SK-N-SH (cell line): ENCODE results near the gene ZSCAN16. TPM values are rescaled to one million over a fixed set of nuclear protein-coding genes. Genes with fewer than 3 reads are reported as not detected.

Experiments used
- CTCF ChIA-PET: fragments of 300-600, 350-600 bp; formaldehyde crosslinking; extraction: SDS; loops from one replicate; lab custom pipeline; 2021; lab: Yijun Ruan, JAX
- POLR2A ChIA-PET: fragments of 350-600 bp; sonication (Branson Sonifier 250); formaldehyde crosslinking; extraction: SDS; loops from one replicate; lab custom pipeline; 2020; ENCODE audit warnings: antibody characterized with exemption, inconsistent platforms; lab: Yijun Ruan, JAX
- DNase-seq: peaks from one replicate; pipeline ENCODE4 v3.0.0; 2012
- H2AFZ ChIP-seq: fragments of 200-600 bp; sonication (generic); 2 replicates; pipeline ENCODE4 v1.8.1; 2016; ENCODE audit warnings: antibody characterized with exemption, mild to moderate bottlenecking, low read depth
- H3F3A ChIP-seq: fragments of 200-600 bp; sonication (generic); replicated peaks from 2 replicates; pipeline ENCODE3; 2016; ENCODE audit warnings: antibody characterized with exemption, mild to moderate bottlenecking; ENCODE audit not compliant: insufficient read depth
- H3K27ac ChIP-seq, 2 experiments: fragments of 200-500 bp in 1 of 2; fragments of 200-600 bp in 1 of 2; sonication (Bioruptor generic) in 1 of 2; sonication (generic), shearing (Covaris generic) in 1 of 2; 2 replicates each; pipeline versions ENCODE4 v1.5.1 to v1.6.1; 2014 to 2016; ENCODE audit warnings: low read depth in 2 of 2, inconsistent platforms in 1 of 2, low read length in 1 of 2, mild to moderate bottlenecking in 1 of 2, mixed read lengths in 1 of 2
- H3K27me3 ChIP-seq: fragments of 200-600 bp; sonication (generic), shearing (Covaris generic); 2 replicates; pipeline ENCODE4 v1.6.1; 2016; ENCODE audit warnings: mixed run types; ENCODE audit not compliant: insufficient read depth
- H3K36me3 ChIP-seq, 2 experiments: fragments of 200-500 bp in 1 of 2; fragments of 200-600 bp in 1 of 2; sonication (Bioruptor generic) in 1 of 2; sonication (generic) in 1 of 2; replicated peaks in 1 of 2; 2 replicates each; pipeline versions ENCODE3 to v1.5.1; 2014 to 2016; ENCODE audit warnings: low read length in 1 of 2, mild to moderate bottlenecking in 1 of 2; ENCODE audit not compliant: insufficient read depth in 2 of 2, control insufficient read depth in 1 of 2
- H3K4me1 ChIP-seq, 2 experiments: fragments of 200-500 bp in 1 of 2; fragments of 200-600 bp in 1 of 2; sonication (Bioruptor generic) in 1 of 2; sonication (generic), shearing (Covaris generic) in 1 of 2; 2 replicates each; pipeline versions ENCODE4 v1.5.1 to v1.6.1; 2014 to 2016; ENCODE audit warnings: low read depth in 1 of 2, low read length in 1 of 2, mixed run types in 1 of 2; ENCODE audit not compliant: insufficient read depth in 2 of 2, control insufficient read depth in 1 of 2
- H3K4me2 ChIP-seq: fragments of 200-600 bp; sonication (generic), shearing (Covaris generic); 2 replicates; pipeline ENCODE4 v1.6.1; 2017; ENCODE audit warnings: mixed run types
- H3K4me3 ChIP-seq, 2 experiments: fragments of 200-500 bp in 1 of 2; fragments of 200-600 bp in 1 of 2; sonication (Bioruptor generic) in 1 of 2; sonication (generic), shearing (Covaris generic) in 1 of 2; 2 replicates each; pipeline versions ENCODE4 v1.5.1 to v1.8.1; 2014 to 2016; ENCODE audit warnings: low read depth in 2 of 2, inconsistent platforms in 1 of 2, low read length in 1 of 2, mild to moderate bottlenecking in 1 of 2, mixed read lengths in 1 of 2, moderate library complexity in 1 of 2
- H3K79me2 ChIP-seq: fragments of 200-600 bp; sonication (generic); 2 replicates; pipeline ENCODE4 v1.8.1; 2017; ENCODE audit warnings: mild to moderate bottlenecking; ENCODE audit not compliant: insufficient read depth
- H3K9ac ChIP-seq: fragments of 200-600 bp; sonication (generic); 2 replicates; pipeline ENCODE4 v1.6.1; 2017; ENCODE audit warnings: mixed run types
- H3K9me2 ChIP-seq: fragments of 200-600 bp; sonication (generic); 2 replicates; pipeline ENCODE4 v1.6.1; 2017; ENCODE audit warnings: mixed run types
- H3K9me3 ChIP-seq: fragments of 200-600 bp; sonication (generic); 2 replicates; pipeline ENCODE4 v1.6.1; 2017; ENCODE audit warnings: mixed run types, mild to moderate bottlenecking, moderate library complexity
- H4K20me1 ChIP-seq: fragments of 200-600 bp; sonication (generic); 2 replicates; pipeline ENCODE4 v1.6.1; 2017; ENCODE audit warnings: mild to moderate bottlenecking, mixed run types; ENCODE audit not compliant: insufficient read depth
- CTCF ChIP-seq: fragments of 200-600 bp; sonication (generic); IDR thresholded peaks from 2 replicates; pipeline ENCODE4 v1.6.1; 2017; ENCODE audit warnings: antibody characterized with exemption, mild to moderate bottlenecking, moderate library complexity
- ELF1 ChIP-seq: IDR thresholded peaks from 2 replicates; pipeline ENCODE4 v1.4.0; 2012
- EP300 ChIP-seq, 2 experiments: IDR thresholded peaks; 2 replicates each; pipeline versions ENCODE4 v1.4.0 to v1.6.1; 2012; ENCODE audit warnings: borderline replicate concordance in 1 of 2, low read depth in 1 of 2, low read length in 1 of 2
- FOXJ3 ChIP-seq: sonication (generic); formaldehyde crosslinking; IDR thresholded peaks from 2 replicates; pipeline ENCODE4 v1.5.1; 2020; ENCODE audit warnings: mild to moderate bottlenecking, missing genetic modification reagents
- FOXM1 ChIP-seq: IDR thresholded peaks from 2 replicates; pipeline ENCODE4 v1.4.0; 2012; ENCODE audit warnings: low read depth, mild to moderate bottlenecking
- IRF3 ChIP-seq: fragments of 150-350 bp; IDR thresholded peaks from 2 replicates; pipeline ENCODE4 v1.6.1; 2016; ENCODE audit warnings: mild to moderate bottlenecking, low read depth, low read length
- MEF2A ChIP-seq: IDR thresholded peaks from 2 replicates; pipeline ENCODE4 v1.4.0; 2012; ENCODE audit warnings: low read depth, borderline replicate concordance
- NFIC ChIP-seq: IDR thresholded peaks from 2 replicates; pipeline ENCODE4 v1.4.0; 2012; ENCODE audit warnings: borderline replicate concordance
- PBX3 ChIP-seq: IDR thresholded peaks from 2 replicates; pipeline ENCODE4; 2012
- RCOR1 ChIP-seq: fragments of 150-350 bp; IDR thresholded peaks from 2 replicates; pipeline ENCODE4 v1.6.1; 2017; ENCODE audit warnings: antibody characterized with exemption, low read length
- RFX5 ChIP-seq: IDR thresholded peaks from 2 replicates; pipeline ENCODE4 v1.6.1; 2012; ENCODE audit warnings: mild to moderate bottlenecking, improper control_type of control experiment, low read length
- SIN3A ChIP-seq: IDR thresholded peaks from 2 replicates; pipeline ENCODE4 v1.6.1; 2012; ENCODE audit warnings: low read depth, mild to moderate bottlenecking, low read length, moderate library complexity, borderline replicate concordance
- TEAD4 ChIP-seq: IDR thresholded peaks from 2 replicates; pipeline ENCODE4 v1.4.0; 2012; ENCODE audit warnings: mild to moderate bottlenecking, borderline replicate concordance; ENCODE audit not compliant: insufficient read depth
- YY1 ChIP-seq: IDR thresholded peaks from 2 replicates; pipeline ENCODE4 v1.4.0; 2012; ENCODE audit warnings: low read depth, mild to moderate bottlenecking
- ZBTB33 ChIP-seq: IDR thresholded peaks from 2 replicates; pipeline ENCODE4 v1.4.0; 2012; ENCODE audit warnings: low read depth, borderline replicate concordance
- WGBS: methylation state at CpG from one replicate; pipeline ENCODE4 v1.1.6; 2017; ENCODE audit warnings: low lambda C conversion rate; 5-methylcytosine and 5-hydroxymethylcytosine counted together
- polyA plus RNA-seq, 3 experiments: library from polyadenylated mRNA; depleted of rRNA; stranded (reverse); fragments of >200 nt; gene quantifications; 2 replicates each; pipeline ENCODE4 v1.2.3, GENCODE V29; 2012
- TF ChIP-seq, protein P1 (sequence below): IDR thresholded peaks from 2 replicates; pipeline ENCODE4 v1.4.0; 2012; ENCODE audit warnings: low read depth

Gene ZSCAN16
- polyA plus RNA-seq, 1 of the 3 experiments (the other 2 are of a cell fraction) = 3.7 TPM

DNA sequence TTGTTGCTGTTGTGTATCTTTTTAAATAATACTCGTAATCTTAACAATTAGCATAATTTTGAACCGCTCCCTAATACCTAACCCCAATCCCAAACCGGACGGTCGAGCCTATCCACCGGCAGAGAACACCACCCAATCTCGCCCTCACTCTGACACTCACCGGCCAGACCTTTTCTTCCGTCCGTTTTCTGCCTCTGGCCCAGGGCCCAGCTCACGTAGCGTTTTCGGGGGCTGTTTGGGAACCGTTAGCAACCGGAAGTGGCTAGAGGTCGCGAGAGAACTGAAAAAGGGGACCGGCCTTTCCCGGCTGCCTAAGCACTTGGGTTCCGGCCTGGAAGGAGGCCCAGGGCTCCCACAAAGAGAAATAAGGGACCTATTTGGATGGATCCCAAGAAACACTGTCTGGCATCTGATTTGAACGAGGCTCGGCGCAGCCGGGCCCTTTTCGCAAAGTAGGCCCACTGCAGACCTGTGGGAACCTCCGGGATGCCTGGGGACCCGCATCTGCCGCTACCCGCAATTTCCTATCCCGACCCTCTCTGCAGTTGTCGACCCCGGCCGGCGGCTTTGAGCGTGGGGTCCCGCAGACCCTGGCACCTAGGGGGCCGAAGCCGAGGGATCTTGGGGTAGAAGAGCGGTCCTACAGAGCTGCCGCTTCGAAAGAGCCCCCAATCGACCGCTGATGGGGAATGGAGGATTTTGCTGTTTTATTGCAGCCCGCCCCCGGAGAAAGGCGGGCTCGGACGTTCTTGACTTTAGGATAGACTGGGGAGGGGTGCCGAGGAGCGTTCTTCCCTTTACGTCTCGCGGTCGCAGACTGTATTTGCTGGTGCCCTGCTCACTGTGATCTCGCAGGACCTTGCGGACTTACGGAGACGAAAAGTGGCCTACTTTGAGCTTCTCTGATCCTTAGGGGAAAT lies 12.4 kb downstream of the ZSCAN16 start (continued):
- TF ChIP-seq TEAD4 (no peak), ELF1 (peak; percentile 71), CTCF (no peak), NFIC (peak; percentile 87), EP300 (IDR thresholded peaks at IDR 0.05; ENCODE audit: borderline replicate concordance in 1 of 2, low read depth in 1 of 2, low read length in 1 of 2) (peak in 1 of 2 experiments; percentile 50; a peak in 1 of 4 replicates), ZBTB33 (peak; percentile 83), PBX3 (no peak)

- WGBS = 6% methylated on average over 6 of the region's 6 CpGs
- Histone ChIP-seq H2AFZ (peak overlapping the region; percentile 99), H3K27ac (peak overlapping the region; percentile 88 to 97), H3F3A (peaks cover 8% of the 10 kb centered on the region), H3K9ac (peak overlapping the region; percentile 95), H3K4me3 (peak overlapping the region; percentile 86 to 90), H3K27me3 (no peaks in the 10 kb centered on the region), H3K36me3 (peaks cover 3 to 13% of the 10 kb centered on the region in 2 experiments), H3K4me2 (peak overlapping the region; percentile 93), H3K9me3 (no peaks in the 10 kb centered on the region), H3K79me2 (peaks cover 52% of the 10 kb centered on the region), H3K4me1 (peaks cover 0 to 16% of the 10 kb centered on the region in 2 experiments; a peak in 3 of 4 replicates), H3K9me2 (no peaks in the 10 kb centered on the region), H4K20me1 (no peaks in the 10 kb centered on the region)
- CTCF ChIA-PET = interaction anchor here (0.9 to 2.0 kb wide), 3 partner anchors 10 to 219 kb away, joined by 3 to 12 read pairs (median 3); no protein-coding TSS in a partner anchor
- DNase-seq = no peak
- POLR2A ChIA-PET = interaction anchor here (0.5 to 2.3 kb wide), 6 partner anchors 9 to 218 kb away, joined by 3 to 9 read pairs (median 6); partner anchors contain the start of genes ZKSCAN4 and ZSCAN16
- TF ChIP-seq RCOR1 (no peak), FOXJ3 (CRISPR knock-in tag) (no peak), MEF2A (no peak), SIN3A (0 out of 2 replicates have a peak, but pooled peaks have one; percentile 2), IRF3 (no peak), FOXM1 (no peak), YY1 (no peak), PBX3 (no peak), TEAD4 (no peak), CTCF (no peak), RFX5 (no peak), NFIC (no peak)
- TF ChIP-seq, protein P1, sequence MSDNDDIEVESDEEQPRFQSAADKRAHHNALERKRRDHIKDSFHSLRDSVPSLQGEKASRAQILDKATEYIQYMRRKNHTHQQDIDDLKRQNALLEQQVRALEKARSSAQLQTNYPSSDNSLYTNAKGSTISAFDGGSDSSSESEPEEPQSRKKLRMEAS = 0 out of 2 replicates have a peak, but pooled peaks have one; percentile 17
These were observed 13.1 kb downstream of the ZSCAN16 start for GRCh38 chr6:28137505-28137981.
